Central memory CD4-positive, alpha-beta T cell (primary cell): ENCODE data around the gene INSRR.
A peak's percentile ranks its signal among the peaks of the same experiment; 100 is the strongest.

Source experiments
- DNase-seq: peaks from one replicate; pipeline ENCODE4 v3.0.0; 2022

The INSRR gene

GRCh38 chr1:156823210-156823790 lies 35.6 kb downstream of the INSRR start:
- DNase-seq = no peak

DNA sequence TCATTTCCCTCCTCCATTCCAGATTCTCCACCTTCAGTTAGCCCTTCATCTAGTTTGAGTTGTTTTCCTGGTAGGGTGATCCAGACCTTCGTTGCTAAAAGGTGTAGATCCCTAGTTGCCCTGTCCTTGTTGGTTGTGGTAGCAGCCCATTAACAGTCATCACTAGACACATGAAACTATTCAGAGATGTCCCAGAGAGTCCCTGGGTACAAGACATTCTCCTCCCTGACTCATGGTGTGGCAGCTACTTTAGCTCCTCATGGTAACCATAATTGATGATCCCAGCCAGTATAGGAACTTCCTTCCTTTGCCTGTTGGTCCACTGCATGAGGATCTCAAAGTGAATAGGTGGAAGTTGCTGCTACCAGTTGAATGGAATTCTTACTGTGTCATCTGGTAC lies 36.2 kb downstream of the INSRR start:
- no peak for DNase-seq

GRCh38 chr1:156821801-156822200 lies 37.1 kb downstream of the INSRR start:
- DNase-seq = no peak

DNA sequence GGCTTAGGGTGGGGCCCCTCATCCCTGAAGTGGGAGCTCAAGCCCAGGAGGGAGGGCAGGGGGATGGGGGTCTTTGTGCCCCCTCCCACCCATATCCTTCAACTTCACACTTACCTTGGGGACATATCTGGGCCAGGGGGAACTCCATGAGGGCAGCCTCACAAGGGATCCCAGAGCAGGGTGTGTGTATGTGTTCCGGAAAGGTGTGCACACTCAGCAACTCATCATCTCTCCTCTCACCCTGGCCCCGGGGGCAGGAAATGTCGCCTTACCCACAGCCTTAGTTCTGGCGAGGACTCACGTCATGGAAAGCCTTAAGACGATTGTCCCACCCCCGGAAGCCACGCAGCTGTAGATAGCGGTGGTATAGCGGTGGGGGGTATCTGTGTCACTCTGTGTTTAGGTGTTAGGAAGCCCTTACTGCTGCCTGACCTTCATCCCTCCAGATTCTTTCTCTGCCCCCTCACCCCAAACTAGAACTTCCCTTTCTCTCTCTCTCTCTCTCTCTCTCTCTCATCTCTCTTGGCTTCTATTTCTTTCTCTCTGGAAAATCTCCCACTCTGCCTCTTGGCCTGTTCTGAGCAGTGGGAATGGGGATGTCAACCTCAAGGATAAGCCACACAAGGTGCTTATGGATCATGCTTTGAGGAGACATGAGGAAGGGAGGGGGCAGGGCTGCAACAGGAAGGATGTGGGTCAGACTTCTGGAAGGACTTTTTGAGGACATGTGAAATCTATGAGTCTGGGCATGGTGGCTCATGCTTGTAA lies 42.2 kb downstream of the INSRR start, which contains the start of gene SH2D2A:
SH2D2A (minus strand) TSS at position 288 of the 768 bp plus-strand sequence; CDS start at position 148, 140 bp downstream.
- DNase-seq = peak; percentile 98

GRCh38 chr1:156815961-156816422 lies 42.9 kb downstream of the INSRR start:
- peak; percentile 27 for DNase-seq

GRCh38 chr1:156815307-156815826 lies 43.5 kb downstream of the INSRR start:
- DNase-seq = no peak

DNA sequence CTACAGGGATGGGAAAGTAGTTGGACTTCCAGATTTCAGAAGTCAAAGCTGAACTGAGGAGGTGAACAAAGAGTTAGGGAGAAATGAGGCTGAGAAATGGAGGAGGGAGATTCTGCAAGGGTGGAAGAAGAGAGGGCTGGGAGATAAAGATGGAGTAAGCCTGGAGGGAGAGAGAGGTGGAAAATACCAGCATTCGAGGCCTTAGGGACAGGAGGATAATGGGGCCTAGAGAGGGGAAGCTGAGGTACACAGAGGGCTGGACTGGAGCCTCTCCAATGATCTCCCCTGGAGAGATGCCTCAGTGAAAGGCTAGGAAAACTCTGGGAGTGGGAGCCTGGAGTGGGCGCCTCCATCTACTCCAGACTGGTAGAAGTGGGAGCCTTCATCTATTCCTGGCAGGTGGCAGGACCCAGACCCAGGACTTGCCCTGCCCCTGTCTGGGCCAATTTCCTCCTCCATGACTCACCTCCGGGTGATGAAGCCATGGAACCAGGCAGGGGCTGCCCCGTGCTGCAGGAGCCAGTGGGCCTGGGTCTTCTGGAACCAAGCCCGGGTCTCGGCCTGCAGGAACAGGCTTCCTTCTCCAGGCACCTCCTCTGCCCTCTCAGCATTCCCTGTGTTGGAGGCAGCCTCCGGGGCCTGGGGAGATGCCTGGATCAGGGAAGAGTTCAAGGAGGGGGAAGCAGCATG lies 44.2 kb downstream of the INSRR start:
- peak; percentile 33 for DNase-seq

DNA sequence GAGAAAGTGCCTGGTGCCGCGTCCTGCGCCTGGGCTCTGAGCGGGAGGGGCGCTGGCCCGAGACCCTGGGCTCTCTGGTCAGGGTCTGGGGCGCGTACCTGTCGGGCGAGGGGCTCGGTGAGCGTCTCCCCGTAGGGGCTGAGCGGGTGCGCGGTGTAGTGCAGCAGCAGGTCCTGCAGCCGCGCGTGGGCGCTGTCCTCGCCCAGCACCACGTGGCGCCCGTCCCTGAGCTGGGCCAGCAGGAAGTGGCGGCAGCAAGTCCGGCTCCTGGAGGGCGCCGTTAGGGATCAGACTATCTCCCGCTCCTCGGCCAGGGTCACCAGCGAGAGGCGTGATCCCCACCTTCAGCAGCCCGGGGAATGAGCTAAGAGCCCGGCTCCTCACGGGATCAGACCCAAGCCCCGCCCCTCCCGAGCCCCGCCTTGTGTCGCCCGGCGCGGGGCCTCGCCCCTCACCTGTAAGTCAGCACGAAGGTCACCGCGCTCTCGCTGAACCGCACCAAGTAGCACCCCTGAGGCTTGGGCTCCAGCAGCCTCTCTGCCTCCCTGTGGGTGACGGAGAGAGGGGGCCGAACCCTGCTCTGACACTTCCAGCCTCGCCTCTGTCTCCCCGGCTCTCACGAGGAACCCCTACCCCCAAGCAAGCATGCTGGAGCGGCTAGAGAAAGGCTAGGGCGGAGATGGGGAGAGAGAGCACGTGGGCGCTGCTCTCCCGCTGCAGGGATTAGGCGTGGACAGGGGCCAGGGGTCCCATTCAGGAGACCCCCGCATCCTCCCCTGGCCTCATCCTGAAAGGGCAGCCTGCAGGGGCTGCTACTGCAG lies 45.0 kb downstream of the INSRR start:
- DNase-seq = peak; percentile 79

- DNase-seq = no peak
Measured at GRCh38 chr1:156813298-156813697, 45.6 kb downstream of the INSRR start.

- no peak for DNase-seq
Measured at GRCh38 chr1:156812293-156812990, 46.5 kb downstream of the INSRR start.

DNA sequence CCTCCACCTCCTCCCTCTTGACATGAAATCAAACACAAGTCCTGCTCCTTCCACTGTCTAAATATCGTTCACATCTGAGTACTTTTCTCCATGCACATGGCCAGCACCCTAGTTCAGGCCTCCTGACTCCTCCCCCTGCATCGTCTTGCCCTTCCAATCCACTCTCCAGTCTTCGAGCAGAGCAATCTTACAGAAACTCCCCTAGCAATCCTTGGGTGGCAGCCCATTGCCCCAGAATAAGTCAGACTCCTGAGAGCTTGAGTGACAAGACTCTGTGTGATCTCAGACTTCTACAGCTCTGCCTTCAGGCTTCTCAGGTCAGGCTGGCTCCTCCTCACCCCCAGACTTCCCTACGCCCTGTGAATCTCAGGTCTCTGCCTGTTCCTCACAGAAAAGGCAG lies 47.7 kb downstream of the INSRR start:
- no peak for DNase-seq

- no peak for DNase-seq
Measured at GRCh38 chr1:156809711-156810366, 49.1 kb downstream of the INSRR start.

- DNase-seq = no peak
Measured at GRCh38 chr1:156809281-156809680, 49.6 kb downstream of the INSRR start.

DNA sequence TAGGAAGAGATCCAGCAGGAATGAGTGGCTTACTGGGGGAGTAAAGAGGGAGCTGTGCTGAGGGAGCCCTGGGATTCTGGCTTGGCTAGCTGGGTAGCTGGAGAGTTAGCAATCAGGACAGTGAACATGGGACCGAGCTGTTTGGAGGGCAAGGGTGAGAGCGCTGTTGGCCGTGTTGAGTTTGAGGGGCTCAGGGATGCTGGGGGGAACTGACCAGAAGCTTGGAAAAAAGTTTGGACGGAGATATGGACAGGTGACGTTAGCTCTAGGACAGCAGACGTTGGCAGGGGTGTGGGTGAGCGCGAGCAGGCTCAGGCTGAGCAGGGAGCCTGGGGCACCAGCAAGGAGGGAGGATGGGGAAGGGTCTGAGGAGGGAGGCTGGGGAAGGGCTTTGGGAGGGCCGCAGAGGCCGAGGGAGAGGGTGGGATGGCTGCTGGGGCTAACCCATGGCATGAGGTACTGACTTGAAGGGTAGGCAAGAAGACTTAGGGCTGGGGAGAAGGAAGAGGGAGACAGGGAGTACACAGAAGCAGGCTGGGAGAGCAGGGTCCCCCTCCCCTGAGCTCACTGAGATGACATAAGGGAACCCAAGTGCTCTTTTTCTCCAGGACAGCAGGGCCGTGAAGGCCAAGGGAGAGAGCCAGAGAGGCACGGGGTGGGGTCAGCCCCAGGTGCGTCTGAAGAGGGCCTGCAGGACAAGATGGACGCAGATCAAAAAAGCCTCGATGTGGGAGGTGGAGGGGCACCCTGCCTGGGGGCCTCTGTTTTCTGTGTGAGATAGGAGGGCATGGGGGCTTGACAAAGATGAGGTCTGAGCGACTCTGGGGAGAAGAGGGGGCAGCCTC lies 50.5 kb downstream of the INSRR start:
- DNase-seq = no peak

DNA sequence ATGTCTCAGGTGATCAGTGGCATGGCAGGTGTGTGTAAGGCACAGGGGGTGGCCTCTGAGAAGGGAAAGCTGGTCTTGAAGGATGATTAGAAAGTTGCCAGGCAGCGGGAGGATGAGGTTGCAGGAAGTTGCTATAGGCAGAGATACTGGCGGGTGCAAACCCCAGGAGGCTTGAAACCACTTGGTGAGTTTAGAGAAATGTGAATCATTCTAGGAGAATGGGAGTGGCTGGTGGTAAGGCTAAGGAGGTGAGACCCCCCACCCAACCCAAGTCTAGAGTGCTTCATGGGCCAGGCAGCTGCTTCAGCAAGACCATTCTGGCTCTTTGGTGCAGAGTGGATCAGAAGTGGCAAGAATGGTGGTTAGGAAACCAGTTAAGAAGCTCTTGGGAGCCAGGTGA lies 51.3 kb downstream of the INSRR start:
- no peak for DNase-seq

DNA sequence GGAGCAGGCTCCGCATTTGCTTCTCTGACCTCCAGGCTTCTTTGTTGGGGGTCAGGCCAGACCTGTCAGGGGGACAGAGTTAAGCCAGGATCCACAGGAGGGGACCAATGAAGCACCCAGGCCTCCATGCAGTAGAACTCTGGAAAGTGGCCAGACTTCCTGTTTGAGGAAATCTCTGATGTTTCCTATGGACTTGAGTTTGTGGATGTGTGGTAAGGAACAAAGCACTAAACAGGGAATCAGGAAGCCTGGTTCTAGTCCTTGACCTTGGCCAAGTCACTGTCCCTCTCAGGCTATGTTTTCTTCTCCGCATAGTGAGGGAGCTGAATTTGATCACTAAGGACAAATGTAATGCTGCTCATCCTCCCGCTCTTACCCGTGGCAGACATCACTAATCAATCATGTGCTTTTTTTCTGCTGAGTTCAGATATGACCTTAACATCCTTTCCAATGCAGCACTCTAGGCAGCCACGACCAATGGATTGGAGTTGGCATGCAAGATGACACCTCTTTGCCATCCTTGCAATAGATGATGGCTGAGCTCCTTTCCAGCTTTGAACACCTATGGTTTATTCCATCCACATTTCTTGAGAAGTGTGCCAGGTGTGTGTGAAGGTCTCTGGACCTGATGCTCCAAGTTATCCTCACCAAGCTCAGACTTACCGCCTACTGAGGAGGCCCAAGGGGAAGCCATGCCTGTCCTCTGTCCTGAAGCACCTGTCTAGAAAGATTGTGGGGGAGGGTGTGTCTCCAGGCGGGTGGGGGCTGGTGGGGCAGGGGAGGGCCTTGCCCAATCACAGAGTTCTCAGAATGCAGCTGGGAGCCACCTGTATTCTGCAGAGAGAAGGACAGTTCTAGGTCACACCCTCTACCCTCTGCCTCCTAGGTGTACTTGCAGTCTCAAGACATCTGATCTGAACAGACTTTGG lies 52.1 kb downstream of the INSRR start:
- DNase-seq = no peak

- no peak for DNase-seq
Measured at GRCh38 chr1:156805766-156806511, 53.0 kb downstream of the INSRR start.

DNA sequence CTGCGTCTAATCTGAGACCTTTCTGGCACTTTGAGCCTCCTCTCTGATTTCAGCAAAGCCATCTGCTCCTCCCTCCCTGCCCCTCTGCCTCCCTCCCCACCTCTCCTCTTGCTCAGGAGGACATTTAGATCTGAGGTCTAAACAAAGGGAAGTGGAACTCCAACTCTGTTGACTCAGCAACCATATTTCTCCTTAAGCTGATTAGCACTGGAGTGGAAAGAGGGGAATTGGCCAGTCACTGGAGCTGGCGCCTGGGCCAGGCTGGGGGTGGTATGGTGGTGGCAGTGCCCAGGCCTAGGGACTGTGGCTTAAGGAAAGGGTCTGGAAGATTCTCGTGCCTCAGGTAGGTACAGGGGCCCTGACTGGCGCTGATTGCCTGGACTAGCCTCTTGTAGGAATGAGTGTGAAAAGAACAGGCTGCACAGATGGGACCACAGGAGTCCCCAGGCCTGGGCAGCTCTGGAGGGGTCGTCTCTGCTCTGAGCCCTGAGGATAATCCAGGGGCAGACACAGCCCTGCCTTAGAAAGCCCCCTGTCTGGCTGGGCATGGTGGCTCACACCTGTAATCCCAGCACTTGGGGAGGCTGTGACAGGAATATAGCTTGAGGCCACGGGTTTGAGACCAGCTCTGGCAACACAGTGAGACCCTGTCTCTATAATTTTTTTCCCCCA lies 54.2 kb downstream of the INSRR start:
- DNase-seq = no peak
